Neural cell (in vitro differentiated cells): Measurements from ENCODE around the gene CYBB. TPM values are rescaled to one million over a fixed set of nuclear protein-coding genes. Genes with fewer than 3 reads are reported as not detected.

ENCODE experiments used
- H2AFZ ChIP-seq: fragments of 200-600, 300-800 bp; sonication (generic), shearing (Covaris generic); 2 replicates; pipeline ENCODE4 v1.6.0; 2014; ENCODE audit warnings: low read depth, mild to moderate bottlenecking, antibody characterized with exemption, low read length, moderate library complexity
- H3F3A ChIP-seq: fragments of 200-600 bp; shearing (Covaris generic); 2 replicates; pipeline ENCODE4 v1.6.1; 2016; ENCODE audit warnings: mild to moderate bottlenecking, moderate library complexity, mixed read lengths, antibody characterized with exemption, low read length; ENCODE audit not compliant: insufficient read depth, poor library complexity, severe bottlenecking
- H3K27ac ChIP-seq: fragments of 200-600, 300-800 bp; sonication (generic), shearing (Covaris generic); 2 replicates; pipeline ENCODE4 v1.5.1; 2014; ENCODE audit warnings: mild to moderate bottlenecking, low read length, moderate library complexity
- H3K27me3 ChIP-seq: fragments of 300-800, 200-600 bp; sonication (generic), shearing (Covaris generic); 2 replicates; pipeline ENCODE4 v1.6.0; 2014; ENCODE audit warnings: mild to moderate bottlenecking, low read depth, low read length, moderate library complexity; ENCODE audit not compliant: insufficient read depth
- H3K36me3 ChIP-seq: fragments of 300-800, 200-600 bp; sonication (generic), shearing (Covaris generic); 2 replicates; pipeline ENCODE4 v1.5.1; 2014; ENCODE audit warnings: mild to moderate bottlenecking, antibody characterized with exemption, low read length, moderate library complexity; ENCODE audit not compliant: insufficient read depth
- H3K4me2 ChIP-seq: fragments of 300-800, 200-600 bp; sonication (generic), shearing (Covaris generic); 2 replicates; pipeline ENCODE4 v1.6.0; 2014; ENCODE audit warnings: mild to moderate bottlenecking, low read length
- H3K4me3 ChIP-seq: fragments of 300-800, 200-600 bp; sonication (generic), shearing (Covaris generic); 2 replicates; pipeline ENCODE4 v1.5.1; 2014; ENCODE audit warnings: mild to moderate bottlenecking, low read length, moderate library complexity
- H3K79me2 ChIP-seq: fragments of 200-600 bp; shearing (Covaris generic); replicated peaks from 2 replicates; pipeline ENCODE4 v1.6.0; 2014; ENCODE audit warnings: mild to moderate bottlenecking, low read length, moderate library complexity; ENCODE audit not compliant: insufficient read depth
- H3K9ac ChIP-seq: fragments of 300-800, 200-600 bp; sonication (generic), shearing (Covaris generic); 2 replicates; pipeline ENCODE4 v1.6.1; 2016; ENCODE audit warnings: mild to moderate bottlenecking, low read length, mixed read lengths
- H3K9me2 ChIP-seq: fragments of 200-600 bp; shearing (Covaris generic); 2 replicates; pipeline ENCODE4 v1.6.1; 2016; ENCODE audit warnings: mild to moderate bottlenecking, low read length, mixed read lengths; ENCODE audit not compliant: insufficient read depth
- H3K9me3 ChIP-seq: fragments of 200-600, 300-800 bp; sonication (generic), shearing (Covaris generic); 2 replicates; pipeline ENCODE4 v1.6.1; 2016; ENCODE audit warnings: mild to moderate bottlenecking, mixed run types, low read length, moderate library complexity, mixed read lengths
- H4K20me1 ChIP-seq: fragments of 200-600 bp; shearing (Covaris generic); 2 replicates; pipeline ENCODE4 v1.6.1; 2016; ENCODE audit warnings: mild to moderate bottlenecking, mixed run types; ENCODE audit not compliant: insufficient read depth
- CTCF ChIP-seq: fragments of 450-650 bp; IDR thresholded peaks from 2 replicates; pipeline ENCODE4 v1.5.1; 2014; ENCODE audit warnings: antibody characterized with exemption, mild to moderate bottlenecking, moderate library complexity; ENCODE audit not compliant: poor library complexity, severe bottlenecking
- EP300 ChIP-seq: fragments of 450-650 bp; conservative IDR thresholded peaks from 2 replicates; pipeline ENCODE4 v1.6.1; 2014; ENCODE audit warnings: antibody characterized with exemption, mild to moderate bottlenecking, moderate library complexity; ENCODE audit not compliant: poor library complexity, severe bottlenecking
- EZH2 ChIP-seq: fragments of 200-600, 300-800 bp; shearing (Covaris generic), sonication (generic); IDR thresholded peaks from 2 replicates; pipeline ENCODE4 v1.6.1; 2014; ENCODE audit warnings: antibody characterized with exemption, low read length, borderline replicate concordance, mild to moderate bottlenecking; ENCODE audit not compliant: insufficient read depth, poor library complexity, severe bottlenecking
- MXI1 ChIP-seq: fragments of 450-650 bp; conservative IDR thresholded peaks from 2 replicates; pipeline ENCODE4 v1.6.1; 2014; ENCODE audit warnings: antibody characterized with exemption, mild to moderate bottlenecking; ENCODE audit not compliant: poor library complexity, severe bottlenecking
- POLR2AphosphoS5 ChIP-seq: IDR thresholded peaks from 2 replicates; pipeline ENCODE4 v1.6.1; 2012
- RAD21 ChIP-seq: fragments of 450-650 bp; conservative IDR thresholded peaks from 2 replicates; pipeline ENCODE4 v1.6.1; 2014; ENCODE audit warnings: antibody characterized with exemption, mild to moderate bottlenecking, moderate library complexity
- REST ChIP-seq: IDR thresholded peaks from 2 replicates; pipeline ENCODE4 v1.6.1; 2012; ENCODE audit warnings: borderline replicate concordance
- SMC3 ChIP-seq: fragments of 450-650 bp; conservative IDR thresholded peaks from 2 replicates; pipeline ENCODE4 v1.6.1; 2014; ENCODE audit warnings: antibody characterized with exemption, mild to moderate bottlenecking, moderate library complexity; ENCODE audit not compliant: poor library complexity
- TAF1 ChIP-seq: IDR thresholded peaks from 2 replicates; pipeline ENCODE4 v1.6.1; 2012; ENCODE audit warnings: low read depth
- polyA plus RNA-seq: library from polyadenylated mRNA; depleted of rRNA; stranded (reverse); fragments of >200 nt; gene quantifications from 2 replicates; pipeline ENCODE4 v1.2.3, GENCODE V29; 2014

CYBB gene
- polyA plus RNA-seq, 1 donor from 2014 or later = 0.83 TPM

- Histone ChIP-seq H3K4me3 (no peak overlapping the region), H3K79me2 (no peaks in the 10 kb centered on the region), H3K27ac (no peak overlapping the region), H3K4me2 (no peak overlapping the region), H2AFZ (no peak overlapping the region), H3K9me3 (no peaks in the 10 kb centered on the region), H3K9me2 (no peaks in the 10 kb centered on the region), H3K36me3 (no peaks in the 10 kb centered on the region), H3K27me3 (no peaks in the 10 kb centered on the region), H3K9ac (no peak overlapping the region), H3F3A (no peaks in the 10 kb centered on the region), H4K20me1 (no peaks in the 10 kb centered on the region)
- TF ChIP-seq EP300 = no peak
- TF ChIP-seq REST = no peak
- TF ChIP-seq RAD21 = no peak
- no peak for TF ChIP-seq TAF1
- TF ChIP-seq MXI1 = no peak
- no peak for TF ChIP-seq SMC3
- TF ChIP-seq CTCF = no peak
- no peak for TF ChIP-seq EZH2
- no peak for TF ChIP-seq POLR2AphosphoS5
Measured at GRCh38 chrX:37796805-37797204, 16.9 kb downstream of the CYBB start.

GRCh38 chrX:37799936-37800335 lies 20.1 kb downstream of the CYBB start:
- H2AFZ ChIP-seq = no peak overlapping the region
- H3K36me3 ChIP-seq = no peaks in the 10 kb centered on the region
- H3K4me3 ChIP-seq = no peak overlapping the region
- no peaks in the 10 kb centered on the region for H3K9me2 ChIP-seq
- H3F3A ChIP-seq = no peaks in the 10 kb centered on the region
- no peaks in the 10 kb centered on the region for H3K27me3 ChIP-seq
- H3K9ac ChIP-seq = no peak overlapping the region
- H3K27ac ChIP-seq = no peak overlapping the region
- H4K20me1 ChIP-seq = no peaks in the 10 kb centered on the region
- no peak for TF ChIP-seq CTCF
- no peak for TF ChIP-seq EZH2
- no peak for TF ChIP-seq TAF1
- no peak for TF ChIP-seq EP300
- no peak for TF ChIP-seq POLR2AphosphoS5
- no peak for TF ChIP-seq REST
- no peak for TF ChIP-seq RAD21
- no peak for TF ChIP-seq MXI1
- TF ChIP-seq SMC3 = no peak
- no peak overlapping the region for H3K4me2 ChIP-seq
- no peaks in the 10 kb centered on the region for H3K79me2 ChIP-seq
- no peaks in the 10 kb centered on the region for H3K9me3 ChIP-seq
